Activated CD8-positive, alpha-beta memory T cell treated with anti-CD3 and anti-CD28 coated beads, Interleukin-2, amount 50 U/mL, for 1 hour (primary cell): ENCODE results near the gene SH2D4B.

Experiments
- DNase-seq: peaks from one replicate; pipeline ENCODE4 v3.0.0-alpha.2; 2020; ENCODE audit errors: extremely low read depth

Gene SH2D4B

DNA sequence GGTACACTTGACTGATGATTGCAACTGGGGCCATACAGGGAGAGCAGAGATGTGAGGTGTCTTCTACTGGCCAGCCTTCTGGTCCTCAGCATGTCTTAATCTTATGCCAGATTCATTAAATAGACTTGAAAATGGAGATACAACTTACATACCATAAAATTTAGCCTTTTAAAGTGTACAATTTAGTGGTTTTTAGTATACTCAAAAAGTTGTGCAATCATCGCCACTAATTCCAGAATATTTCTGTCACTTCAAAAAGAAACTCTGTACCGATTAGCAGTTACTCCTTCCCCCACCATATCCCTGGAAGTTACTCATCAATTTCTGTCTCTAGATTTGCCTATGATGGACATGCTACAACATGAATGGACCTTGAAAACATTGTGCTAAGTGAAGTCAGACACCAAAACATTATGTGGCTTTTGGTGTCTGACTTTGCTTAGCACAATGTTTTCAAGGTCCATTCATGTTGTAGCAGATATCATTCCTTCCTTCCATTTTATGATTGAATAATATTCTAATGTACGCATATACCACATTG is 53.0 kb downstream of the SH2D4B start:
- DNase-seq = no peak

- DNase-seq = no peak
Observed at GRCh38 chr10:80596391-80597257, 58.9 kb downstream of the SH2D4B start.

DNA sequence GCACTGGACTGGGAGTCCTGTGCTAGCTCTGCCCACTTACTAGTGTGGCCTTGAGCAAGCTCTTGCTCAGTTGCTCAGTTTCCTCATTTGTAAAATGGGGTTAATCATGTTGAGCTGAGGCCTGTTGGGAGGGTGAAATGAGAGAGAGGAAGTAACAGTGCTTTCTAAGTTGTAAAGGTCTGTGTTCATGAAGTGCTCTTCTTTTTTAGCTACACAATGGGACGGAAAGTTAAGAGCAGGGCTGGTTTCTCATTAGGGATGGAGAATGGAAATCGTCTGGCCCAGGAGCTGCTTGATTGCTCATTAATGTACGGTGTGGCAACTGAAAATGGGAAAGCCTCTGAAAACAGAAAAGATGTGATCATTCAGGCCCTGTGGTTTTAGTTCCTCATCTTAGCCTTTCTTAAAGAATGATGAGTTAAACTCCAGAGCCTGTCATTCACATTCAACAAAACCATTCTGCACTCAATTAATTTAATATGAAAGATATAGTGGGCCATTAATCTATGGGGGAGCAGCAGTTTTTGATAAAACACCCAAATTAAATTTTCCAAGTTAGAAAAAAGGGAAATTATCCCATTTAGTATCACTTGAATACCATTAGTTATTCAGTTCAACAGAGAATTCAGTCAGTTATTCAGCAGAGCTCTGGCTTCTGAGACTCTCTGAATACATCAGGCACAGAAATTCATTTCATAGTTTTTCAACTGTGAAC is 60.5 kb downstream of the SH2D4B start:
- DNase-seq = no peak

DNA sequence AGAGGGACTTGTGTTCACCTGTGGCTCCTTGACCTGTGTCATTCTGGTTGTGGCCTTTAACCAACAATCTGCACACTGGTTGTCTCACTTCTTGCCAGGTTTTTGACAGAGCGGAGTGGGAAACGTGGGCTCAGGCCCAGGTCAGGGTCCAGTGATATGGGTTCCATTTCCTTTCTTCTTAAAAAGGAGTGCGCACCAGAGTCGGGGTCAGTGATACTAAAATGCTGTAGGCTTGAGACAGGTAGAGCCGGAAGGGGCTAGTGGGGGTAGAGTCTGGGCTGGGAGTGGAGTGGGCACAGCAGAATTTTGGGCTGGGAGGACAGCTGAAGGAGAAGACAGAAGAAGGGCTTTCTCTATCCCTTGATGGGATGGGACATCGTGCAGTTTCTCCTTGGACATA is 61.2 kb downstream of the SH2D4B start:
- DNase-seq = no peak

DNA sequence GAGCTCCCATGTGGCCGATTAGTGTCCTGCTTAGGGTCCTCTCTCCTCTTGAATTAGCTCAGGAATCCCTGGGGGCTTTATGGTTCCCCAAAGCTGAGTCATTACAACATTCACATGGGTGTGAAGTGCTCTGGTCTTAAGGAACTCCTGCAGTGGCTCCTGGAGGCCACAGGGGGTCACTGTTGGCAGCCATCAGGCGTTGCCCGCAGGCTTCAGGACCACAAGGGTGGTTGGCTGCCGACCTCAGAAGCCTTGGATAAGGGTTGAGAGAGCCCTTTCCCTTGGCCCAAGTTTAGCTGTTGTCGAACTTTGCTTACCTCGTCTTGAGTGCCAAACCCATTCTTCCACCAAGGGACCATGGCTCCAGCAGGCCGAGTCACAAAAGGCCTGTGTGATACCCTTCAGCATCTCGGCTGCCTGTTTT is 61.7 kb downstream of the SH2D4B start:
- DNase-seq = no peak

DNA sequence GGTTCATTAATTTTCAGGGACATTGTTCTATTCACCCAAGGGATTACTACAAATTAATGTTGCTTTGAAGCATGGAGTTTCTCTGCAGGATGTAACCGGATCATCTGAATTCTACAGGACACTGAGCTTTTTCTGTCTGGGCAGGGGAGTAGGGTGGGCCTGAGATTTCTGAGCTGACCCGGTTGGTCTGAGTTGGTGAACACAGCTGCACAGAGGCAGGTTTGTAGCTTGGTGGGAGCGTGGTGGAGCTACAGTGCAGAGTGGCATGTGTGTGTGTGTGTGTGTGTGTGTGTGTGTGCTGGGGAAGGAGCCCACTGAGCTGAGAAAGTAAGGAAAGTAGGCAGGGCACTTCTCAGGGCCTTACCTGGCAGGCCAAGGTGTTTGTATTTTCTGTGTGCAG is 62.6 kb downstream of the SH2D4B start:
- DNase-seq = no peak

- DNase-seq = no peak
Observed at GRCh38 chr10:80602881-80603280, 65.2 kb downstream of the SH2D4B start.

DNA sequence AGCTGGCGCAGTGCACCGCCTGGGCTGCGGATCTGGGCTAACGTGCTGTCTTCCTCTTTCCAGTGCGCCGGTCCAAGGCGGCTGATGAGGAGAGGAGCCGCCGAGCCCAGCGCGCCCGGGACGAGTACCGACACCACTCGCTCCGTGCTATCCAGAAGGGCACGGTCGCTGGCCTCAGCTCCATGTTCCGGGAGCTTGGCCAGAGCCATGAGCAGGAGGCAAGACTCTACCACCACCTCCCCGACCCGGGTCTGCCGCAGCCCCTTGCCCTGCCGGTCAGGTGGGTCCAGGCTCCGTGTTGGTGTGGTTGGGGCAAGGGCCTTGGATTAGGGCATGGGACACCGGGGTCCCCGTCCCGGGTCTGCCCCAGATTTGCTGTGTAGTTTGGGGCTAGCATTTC is 65.8 kb downstream of the SH2D4B start:
- DNase-seq = no peak

GRCh38 chr10:80608706-80609105 is 71.0 kb downstream of the SH2D4B start:
- no peak for DNase-seq

- no peak for DNase-seq
Observed at GRCh38 chr10:80609331-80609730, 71.6 kb downstream of the SH2D4B start.

GRCh38 chr10:80611481-80612185 is 73.9 kb downstream of the SH2D4B start:
- no peak for DNase-seq

GRCh38 chr10:80612261-80612660 is 74.6 kb downstream of the SH2D4B start:
- no peak for DNase-seq

DNA sequence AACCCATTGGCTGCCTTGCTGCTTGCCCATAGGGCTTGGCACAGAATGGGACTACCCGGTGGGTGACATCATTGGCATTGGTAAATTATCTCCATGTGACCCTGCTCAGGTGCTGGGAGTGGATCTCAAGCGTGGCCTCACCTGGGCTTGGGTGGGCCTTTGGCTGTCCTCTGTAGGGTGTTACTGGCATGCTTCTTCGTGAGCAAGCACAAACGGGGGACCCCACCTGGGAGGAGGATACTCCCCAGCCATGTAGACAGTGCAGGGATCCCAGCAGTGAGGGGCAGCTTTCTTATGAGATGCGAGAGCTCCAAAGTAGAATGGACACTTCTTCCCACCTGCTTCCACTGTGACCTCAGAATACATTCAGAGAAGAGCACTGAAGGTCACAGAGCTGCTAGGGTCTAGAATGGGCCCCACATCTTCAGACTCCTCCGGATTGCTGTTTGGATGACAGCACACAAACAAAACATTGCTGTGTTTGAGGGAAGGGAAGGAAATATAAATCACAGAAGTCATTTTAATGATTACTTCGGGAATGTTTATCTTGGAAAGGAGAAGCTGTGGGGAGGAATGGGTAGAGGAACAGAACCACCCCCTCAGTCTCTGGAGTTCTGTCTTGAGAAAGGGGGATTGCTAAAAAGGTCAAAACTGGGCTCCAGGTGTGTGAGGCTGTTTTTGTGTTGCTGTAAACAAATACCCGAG is 75.9 kb downstream of the SH2D4B start:
- no peak for DNase-seq

DNA sequence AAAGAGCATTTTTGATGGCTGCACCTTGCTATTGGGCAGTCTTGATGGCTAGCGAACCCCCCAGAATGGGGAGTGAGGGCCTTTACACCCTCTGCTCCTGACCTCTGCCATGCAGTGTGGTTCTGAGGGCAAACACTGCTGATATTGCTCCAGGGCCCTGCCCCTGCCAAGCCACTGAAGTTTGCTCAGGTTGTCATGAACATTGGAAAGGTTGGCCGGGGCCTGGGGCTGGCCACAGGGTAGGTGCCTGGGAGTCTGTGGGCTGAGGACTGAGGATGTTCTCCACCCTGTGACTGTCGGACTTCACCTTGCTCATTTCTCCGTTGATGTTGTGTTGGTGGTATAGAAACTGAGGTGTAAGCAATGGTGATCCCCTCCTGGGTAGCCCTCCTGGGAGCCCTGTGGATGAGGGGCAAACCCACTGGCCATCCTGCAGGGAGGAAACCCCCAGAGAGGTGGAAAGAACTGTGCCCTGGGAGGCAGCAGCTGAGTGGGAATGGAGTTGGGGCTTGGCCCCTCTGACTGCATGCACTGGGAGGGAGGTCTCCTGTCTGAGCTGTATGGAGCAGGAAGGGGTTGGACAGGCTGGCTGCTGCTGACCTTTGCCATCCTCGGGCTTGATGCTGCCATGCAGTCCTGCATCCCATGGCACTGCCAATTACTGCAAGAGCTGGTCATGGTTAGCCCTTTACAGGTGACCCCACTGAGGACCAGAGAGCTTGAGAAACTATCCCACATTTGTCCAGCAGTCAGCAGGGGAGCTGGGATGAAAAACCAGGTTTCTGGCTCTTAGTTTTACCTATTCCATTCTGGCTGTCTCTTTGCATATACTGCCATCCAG is 77.1 kb downstream of the SH2D4B start:
- DNase-seq = no peak

GRCh38 chr10:80617807-80618206 is 80.1 kb downstream of the SH2D4B start:
- DNase-seq = no peak

DNA sequence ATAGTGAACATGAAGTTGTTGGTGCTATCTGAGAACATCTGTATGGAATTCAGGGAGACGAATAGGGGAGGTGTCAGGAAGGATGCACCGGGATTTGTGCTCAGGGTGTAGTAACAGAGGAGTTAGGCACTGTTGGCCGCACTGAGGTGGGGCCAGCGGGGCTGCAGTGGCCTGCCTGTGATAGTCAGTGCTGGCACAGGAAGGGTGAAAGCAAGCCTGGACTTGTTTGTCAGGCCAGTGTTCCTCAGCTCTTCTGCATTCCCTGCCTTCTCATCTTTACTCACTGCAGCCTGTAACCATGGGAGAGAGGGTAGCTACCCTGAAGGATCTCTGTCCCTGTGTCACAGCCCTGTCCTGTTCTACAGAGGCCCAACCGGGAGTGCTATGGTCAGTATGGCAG is 81.3 kb downstream of the SH2D4B start:
- DNase-seq = no peak

DNA sequence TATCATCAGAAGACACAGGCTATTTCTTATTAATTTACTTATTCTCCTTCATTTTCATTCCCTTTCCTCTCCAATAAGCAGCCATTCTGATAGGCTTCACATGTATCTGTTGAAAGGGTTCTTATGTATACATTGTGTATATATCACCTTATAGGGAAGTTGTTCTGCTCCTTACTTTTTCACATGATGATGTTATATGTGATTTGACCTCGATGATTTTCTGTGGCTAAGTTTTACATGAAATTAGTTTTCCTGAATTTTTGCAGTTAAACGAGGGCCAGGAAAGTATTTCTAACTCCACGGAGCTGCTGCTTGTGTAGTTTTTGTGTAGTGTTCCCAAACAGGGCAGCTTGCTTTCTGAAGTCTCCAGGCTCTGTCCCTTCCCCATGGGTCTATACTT is 84.5 kb downstream of the SH2D4B start:
- DNase-seq = no peak

DNA sequence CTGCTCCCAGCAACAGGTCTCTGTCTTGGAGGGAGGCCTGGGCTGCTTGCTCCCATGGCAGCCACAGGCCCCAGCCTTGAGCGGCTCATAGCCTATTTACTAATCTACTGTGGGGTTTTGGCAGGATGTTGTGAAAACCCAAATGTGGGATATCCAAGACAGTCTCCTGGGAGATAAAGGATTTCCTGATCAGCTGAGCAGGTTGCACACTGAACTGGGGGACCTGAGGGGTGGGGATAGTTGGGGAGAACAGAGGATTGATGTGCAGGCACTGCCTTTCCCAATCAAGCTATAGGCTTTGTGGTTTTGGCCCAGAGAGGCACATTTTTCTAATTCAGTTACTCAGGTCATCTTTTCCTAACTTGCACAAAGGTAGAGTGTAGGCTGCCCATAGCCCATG is 92.6 kb downstream of the SH2D4B start:
- DNase-seq = no peak

GRCh38 chr10:80632742-80633141 is 95.0 kb downstream of the SH2D4B start:
- DNase-seq = no peak

GRCh38 chr10:80633383-80633860 is 95.7 kb downstream of the SH2D4B start:
- DNase-seq = no peak

DNA sequence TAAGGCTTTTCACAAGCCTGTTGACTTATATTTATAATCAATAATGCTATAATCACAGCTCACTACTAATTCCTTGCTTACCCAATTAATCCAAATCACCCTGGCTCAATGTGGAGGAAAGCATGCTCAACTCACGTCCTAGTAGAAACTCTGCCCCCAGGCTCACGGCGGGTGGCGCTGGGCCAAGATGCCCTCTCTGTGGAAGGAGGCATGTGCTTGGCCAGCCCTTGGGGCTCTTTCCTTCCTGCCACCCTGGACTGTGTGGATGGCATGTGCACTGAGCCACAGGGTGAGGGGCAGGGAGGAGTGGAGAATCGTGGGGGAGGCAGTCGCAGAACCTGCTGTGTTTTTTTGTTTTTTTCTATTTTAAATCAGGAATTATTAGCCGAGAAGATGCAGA is 96.2 kb downstream of the SH2D4B start:
- no peak for DNase-seq
